ENCODE measurements around the gene DGCR6L. TPM values are rescaled to one million over a fixed set of nuclear protein-coding genes. Genes with fewer than 3 reads are reported as not detected.
A peak's percentile ranks its signal among the peaks of the same experiment; 100 is the strongest.
"Not testable (repeated sequence)": the region's sequence is repeated elsewhere in the genome, so short reads cannot be mapped to it uniquely, and the experiment has no call there.

The DGCR6L gene
- 38.9 TPM for polyA plus RNA-seq (2013, experiment 1 of 2; ENCODE audit: insufficient read length)
- polyA plus RNA-seq (2013, experiment 2 of 2; ENCODE audit: insufficient read length), result 32.2 TPM

GRCh38 chr22:20319745-20320658 lies at the start of gene DGCR6L:
Gene DGCR6L, minus strand, starts transcription at chr22:20320060. Its CDS starts 72 bp downstream, at chr22:20319988.
- peak; percentile 96 for DNase-seq

GRCh38 chr22:20368875-20369274 lies 49.0 kb upstream of the DGCR6L start:
- not testable (repeated sequence) for DNase-seq

DNA sequence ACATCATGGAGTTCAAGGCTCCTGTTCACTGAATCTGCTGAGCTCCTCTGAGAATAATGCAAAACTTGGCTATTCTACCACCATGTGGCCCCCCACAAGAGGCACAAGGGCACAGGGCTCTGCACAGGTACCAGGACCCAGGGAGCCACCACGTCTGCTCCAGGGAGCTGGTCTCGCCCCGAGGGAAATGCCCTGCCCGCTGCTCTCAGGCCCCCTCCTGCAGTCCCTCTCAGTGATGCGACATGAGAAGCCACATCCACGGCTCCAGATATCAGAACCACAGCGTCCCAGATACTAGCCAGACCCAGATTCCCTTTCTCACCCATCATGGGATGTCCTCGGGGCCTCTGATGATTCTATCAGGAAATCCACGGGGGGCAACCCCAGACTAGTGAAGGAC lies 47.0 kb upstream of the DGCR6L start:
- DNase-seq, result not testable (repeated sequence)

DNA sequence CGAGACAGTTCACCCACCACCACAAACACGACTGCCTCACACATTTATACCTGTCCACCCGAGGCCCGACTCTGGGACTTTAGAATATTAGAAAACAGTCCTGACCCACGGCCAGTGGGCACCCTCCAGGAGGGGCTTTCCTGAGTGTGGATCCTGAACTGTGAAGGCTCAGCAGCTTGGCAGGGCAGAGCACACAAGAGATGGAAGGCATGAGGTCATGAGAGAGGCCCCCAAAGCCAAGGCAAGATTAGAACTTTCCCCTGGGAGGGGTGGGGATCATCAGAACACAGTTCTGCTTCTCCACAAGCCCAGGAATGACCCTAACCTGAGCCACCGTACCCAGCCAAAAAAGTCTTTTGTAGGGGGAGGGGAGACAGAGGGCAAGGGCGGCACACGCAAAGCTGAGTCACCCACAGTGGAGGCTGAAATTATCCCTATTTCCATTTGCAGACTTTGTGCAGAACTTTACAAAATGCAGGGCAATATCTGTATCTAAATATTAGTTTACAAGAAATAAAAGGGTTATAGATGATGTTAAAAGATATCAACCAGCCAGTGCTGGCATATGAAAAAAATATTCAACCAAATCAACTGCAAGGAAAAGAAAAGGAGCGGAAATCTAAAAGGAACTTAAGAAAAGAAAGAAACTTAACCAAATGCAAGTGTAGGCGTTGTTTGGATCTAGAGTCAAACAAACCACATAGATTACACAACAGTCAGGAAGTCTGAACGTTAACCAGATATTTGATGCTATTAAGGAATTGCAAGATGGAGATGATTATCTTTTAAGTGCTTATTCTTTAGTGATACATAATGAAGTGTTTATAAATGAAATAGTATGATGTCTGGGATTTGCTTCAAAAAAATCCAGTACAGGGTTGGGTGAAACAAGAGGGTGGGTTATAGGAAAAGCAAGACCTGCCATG lies 44.7 kb upstream of the DGCR6L start:
- not testable (repeated sequence) for DNase-seq

DNA sequence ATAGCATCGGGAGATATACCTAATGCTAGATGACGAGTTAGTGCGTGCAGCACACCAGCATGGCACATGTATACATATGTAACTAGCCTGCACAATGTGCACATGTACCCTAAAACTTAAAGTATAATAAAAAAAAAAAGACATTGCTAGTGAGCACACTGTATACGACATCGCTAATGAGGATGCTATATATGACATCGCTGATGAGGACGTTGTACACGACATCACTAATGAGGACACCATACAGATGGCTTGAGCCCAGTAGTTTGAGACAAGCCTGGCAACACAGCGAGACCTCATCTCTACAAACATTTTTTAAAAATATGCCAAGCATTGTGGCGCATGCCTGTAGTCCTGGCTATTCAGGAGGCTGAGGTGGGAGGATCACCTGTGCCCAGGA lies 42.5 kb upstream of the DGCR6L start:
- DNase-seq, result not testable (repeated sequence)

DNA sequence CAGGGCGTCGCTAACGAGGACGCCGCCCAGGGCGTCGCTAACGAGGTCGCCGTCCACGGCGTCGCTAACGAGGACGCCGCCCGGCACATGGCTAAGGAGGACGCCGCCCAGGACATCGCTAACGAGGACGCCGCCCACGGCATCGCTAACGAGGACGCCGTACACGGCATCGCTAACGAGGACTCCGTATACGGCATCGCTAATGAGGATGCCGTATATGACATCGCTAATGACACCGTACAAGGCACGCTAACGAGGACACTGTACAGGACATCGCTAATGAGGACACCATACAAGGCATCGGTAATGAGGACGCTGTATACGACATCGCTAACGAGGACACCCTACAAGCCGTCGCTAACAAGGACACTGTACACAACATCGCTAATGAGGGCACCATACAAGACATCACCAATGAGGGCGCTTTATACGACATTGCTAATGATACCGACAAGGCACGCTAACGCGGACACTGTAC lies 41.9 kb upstream of the DGCR6L start:
- not testable (repeated sequence) for DNase-seq

DNA sequence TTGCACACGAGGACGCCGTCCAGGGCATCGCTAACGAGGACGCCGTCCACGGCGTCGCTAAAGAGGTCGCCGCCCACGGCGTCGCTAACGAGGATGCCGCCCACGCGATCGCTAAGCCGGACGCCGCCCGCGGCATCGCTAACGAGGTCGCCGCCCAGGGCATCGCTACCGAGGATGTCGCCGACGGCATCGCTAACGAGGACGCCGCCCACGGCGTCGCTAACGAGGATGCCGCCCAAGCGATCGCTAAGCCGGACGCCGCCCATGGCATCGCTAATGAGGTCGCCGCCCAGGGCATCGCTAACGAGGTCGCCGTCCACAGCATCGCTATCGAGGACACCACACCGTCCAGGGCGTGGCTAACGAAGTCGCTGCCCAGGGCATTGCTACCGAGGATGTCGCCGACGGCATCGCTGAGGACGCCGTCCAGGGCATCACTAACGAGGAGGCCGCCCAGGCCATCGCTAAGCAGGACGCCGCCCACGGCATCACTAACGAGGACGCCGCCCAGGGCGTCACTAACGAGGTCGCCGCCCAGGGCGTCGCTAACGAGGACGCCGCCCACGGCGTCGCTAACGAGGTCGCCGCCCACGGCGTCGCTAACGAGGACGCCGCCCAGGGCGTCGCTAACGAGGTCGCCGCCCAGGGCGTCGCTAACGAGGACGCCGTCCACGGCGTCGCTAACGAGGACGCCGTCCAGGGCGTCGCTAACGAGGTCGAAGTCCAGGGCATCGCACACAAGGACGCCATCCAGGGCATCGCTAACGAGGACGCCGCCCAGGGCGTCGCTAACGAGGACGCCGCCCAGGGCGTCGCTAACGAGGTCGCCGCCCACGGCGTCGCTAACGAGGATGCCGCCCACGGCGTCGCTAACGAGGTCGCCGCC lies 41.2 kb upstream of the DGCR6L start:
- DNase-seq, result not testable (repeated sequence)

DNA sequence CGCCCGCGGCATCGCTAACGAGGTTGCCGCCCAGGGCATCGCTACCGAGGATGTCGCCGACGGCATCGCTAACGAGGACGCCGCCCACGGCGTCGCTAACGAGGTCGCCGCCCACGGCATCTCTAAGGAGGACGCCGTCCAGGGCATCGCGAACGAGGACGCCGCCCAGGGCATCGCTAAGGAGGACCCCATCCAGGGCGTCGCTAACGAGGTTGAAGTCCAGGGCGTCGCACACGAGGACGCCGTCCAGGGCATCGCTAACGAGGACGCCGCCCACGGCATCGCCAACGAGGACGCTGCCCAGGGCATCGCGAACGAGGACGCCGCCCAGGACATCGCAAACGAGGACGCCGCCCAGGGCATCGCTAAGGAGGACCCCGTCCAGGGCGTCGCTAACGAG lies 40.4 kb upstream of the DGCR6L start:
- not testable (repeated sequence) for DNase-seq

DNA sequence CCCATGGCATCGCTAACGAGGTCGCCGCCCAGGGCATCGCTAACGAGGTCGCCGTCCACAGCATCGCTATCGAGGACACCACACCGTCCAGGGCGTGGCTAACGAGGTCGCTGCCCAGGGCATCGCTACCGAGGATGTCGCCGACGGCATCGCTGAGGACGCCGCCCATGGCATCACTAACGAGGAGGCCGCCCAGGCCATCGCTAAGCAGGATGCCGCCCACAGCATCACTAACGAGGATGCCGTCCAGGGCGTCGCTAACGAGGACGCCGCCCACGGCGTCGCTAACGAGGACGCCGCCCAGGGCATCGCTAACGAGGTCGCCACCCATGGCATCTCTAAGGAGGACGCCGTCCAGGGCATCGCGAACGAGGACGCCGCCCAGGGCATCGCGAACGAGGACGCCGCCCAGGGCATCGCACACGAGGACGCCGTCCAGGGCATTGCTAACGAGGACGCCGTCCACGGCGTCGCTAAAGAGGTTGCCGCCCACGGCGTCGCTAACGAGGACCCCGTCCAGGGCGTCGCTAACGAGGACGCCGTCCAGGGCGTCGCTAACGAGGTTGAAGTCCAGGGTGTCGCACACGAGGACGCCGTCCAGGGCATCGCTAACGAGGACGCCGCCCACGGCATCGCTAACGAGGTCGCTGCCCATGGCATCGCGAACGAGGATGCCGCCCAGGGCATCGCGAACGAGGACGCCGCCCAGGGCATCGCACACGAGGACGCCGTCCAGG lies 38.8 kb upstream of the DGCR6L start:
- not testable (repeated sequence) for DNase-seq

DNA sequence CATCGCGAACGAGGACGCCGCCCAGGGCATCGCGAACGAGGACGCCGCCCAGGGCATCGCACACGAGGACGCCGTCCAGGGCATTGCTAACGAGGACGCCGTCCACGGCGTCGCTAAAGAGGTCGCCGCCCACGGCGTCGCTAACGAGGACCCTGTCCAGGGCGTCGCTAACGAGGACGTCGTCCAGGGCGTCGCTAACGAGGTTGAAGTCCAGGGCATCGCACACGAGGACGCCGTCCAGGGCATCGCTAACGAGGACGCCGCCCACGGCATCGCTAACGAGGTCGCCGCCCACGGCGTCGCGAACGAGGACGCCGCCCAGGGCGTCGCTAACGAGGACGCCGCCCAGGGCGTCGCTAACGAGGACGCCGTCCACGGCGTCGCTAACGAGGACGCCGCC lies 38.1 kb upstream of the DGCR6L start:
- not testable (repeated sequence) for DNase-seq

DNA sequence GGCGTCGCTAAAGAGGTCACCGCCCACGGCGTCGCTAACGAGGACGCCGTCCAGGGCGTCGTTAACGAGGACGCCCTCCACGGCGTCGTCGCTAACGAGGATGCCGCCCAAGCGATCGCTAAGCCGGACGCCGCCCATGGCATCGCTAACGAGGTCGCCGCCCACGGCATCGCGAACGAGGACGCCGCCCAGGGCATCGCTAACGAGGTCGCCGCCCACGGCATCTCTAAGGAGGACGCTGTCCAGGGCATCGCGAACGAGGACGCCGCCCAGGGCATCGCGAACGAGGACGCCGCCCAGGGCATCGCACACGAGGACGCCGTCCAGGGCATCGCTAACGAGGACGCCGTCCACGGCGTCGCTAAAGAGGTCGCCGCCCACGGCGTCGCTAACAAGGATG lies 37.0 kb upstream of the DGCR6L start:
- DNase-seq, result not testable (repeated sequence)

GRCh38 chr22:20355939-20356636 lies 36.2 kb upstream of the DGCR6L start:
- not testable (repeated sequence) for DNase-seq

DNA sequence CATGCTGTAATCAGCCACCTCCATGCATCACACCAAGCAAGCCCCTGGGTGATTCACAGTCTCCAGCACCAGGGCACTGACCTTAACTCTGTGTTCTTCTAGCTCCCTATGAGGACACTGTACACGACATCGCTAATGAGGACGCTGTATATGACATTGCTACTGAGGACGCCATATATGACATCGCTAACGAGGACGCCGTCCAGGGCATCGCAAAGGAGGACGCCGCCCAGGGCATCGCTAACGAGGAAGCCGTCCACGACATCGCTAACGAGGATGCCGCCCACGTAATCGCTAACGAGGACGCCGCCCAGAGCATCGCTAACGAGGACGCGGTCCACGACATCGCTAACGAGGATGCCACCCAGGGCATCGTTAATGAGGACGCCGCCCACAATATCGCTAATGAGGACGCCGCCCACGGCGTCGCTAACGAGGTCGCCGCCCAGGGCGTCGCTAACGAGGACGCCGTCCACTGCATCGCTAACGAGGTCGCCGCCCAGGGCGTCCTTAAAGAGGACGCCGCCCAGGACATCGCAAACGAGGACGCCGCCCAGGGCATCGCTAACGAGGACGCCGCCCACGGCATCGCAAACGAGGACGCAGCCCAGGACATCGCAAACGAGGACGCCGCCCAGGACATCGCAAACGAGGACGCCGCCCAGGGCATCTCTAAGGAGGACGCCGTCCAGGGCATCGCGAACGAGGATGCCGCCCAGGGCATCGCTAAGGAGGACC lies 34.5 kb upstream of the DGCR6L start:
- no peak for DNase-seq

DNA sequence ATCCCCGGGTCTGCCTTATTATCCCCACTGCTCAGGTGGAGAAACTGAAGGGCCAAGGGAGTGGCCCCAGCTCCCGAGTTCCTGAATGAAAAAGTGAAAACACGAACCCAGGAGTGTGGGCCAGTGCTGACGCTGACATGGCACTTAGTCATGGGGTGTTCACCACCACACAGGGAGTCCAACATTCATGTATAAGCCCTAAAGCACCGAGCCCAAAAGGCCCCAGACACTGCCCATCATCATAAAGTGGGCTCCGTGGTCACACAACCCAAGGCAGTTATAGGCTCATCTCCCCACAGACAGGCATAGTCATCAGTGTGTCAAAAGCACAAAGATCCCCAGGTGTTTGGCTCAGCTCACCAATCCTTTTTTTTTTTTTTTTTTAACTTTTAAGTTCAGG lies 32.7 kb upstream of the DGCR6L start:
- DNase-seq, result not testable (repeated sequence)

GRCh38 chr22:20346553-20346952 lies 26.7 kb upstream of the DGCR6L start:
- DNase-seq, result not testable (repeated sequence)

- DNase-seq, result not testable (repeated sequence)
These were observed 18.4 kb upstream of the DGCR6L start for GRCh38 chr22:20338291-20338690.

DNA sequence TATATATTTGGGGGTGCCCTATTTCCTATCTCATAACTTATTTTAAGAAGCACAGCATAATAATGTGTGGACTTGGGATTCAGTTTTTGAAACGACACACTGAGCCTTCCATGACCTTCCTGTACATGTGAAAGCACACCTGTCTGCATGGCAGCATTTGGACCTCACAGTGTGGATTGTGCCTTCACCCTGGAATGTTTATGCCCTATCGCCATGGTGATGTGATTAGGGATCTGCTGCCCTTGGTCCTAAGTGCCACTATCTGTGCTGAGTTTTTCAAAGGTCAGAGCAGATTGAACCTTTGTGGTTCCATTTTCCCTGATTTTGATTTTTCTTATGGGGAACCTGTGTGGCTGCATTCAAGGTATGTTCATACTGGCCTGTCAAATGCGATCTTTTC lies 17.9 kb upstream of the DGCR6L start:
- DNase-seq, result not testable (repeated sequence)

- DNase-seq, result not testable (repeated sequence)
These were observed 16.7 kb upstream of the DGCR6L start for GRCh38 chr22:20336561-20336960.

- not testable (repeated sequence) for DNase-seq
These were observed 8.7 kb upstream of the DGCR6L start for GRCh38 chr22:20328569-20328930.

GRCh38 chr22:20325996-20326395 lies 6.1 kb upstream of the DGCR6L start:
- DNase-seq, result not testable (repeated sequence)

Data from fibroblast of skin of back (primary cell).